Fibroblast of mammary gland (primary cell): ENCODE measurements around the gene STXBP4.
A peak's percentile ranks its signal among the peaks of the same experiment; 100 is the strongest.

Experiments
- DNase-seq: peaks from one replicate; pipeline ENCODE4 v3.0.0-alpha.2; 2010; ENCODE audit warnings: low read depth
- H3K4me3 ChIP-seq: 2 replicates; pipeline ENCODE4 v1.5.1; 2011; ENCODE audit warnings: low read depth, mild to moderate bottlenecking, low read length, moderate library complexity; ENCODE audit not compliant: control insufficient read depth
- CTCF ChIP-seq: conservative IDR thresholded peaks from 2 replicates; pipeline ENCODE4 v1.5.1; 2011; ENCODE audit warnings: low read depth, low read length, inconsistent platforms; ENCODE audit not compliant: control insufficient read depth, insufficient read depth

The STXBP4 gene, protein sequence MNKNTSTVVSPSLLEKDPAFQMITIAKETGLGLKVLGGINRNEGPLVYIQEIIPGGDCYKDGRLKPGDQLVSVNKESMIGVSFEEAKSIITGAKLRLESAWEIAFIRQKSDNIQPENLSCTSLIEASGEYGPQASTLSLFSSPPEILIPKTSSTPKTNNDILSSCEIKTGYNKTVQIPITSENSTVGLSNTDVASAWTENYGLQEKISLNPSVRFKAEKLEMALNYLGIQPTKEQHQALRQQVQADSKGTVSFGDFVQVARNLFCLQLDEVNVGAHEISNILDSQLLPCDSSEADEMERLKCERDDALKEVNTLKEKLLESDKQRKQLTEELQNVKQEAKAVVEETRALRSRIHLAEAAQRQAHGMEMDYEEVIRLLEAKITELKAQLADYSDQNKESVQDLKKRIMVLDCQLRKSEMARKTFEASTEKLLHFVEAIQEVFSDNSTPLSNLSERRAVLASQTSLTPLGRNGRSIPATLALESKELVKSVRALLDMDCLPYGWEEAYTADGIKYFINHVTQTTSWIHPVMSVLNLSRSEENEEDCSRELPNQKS

GRCh38 chr17:54968262-54968987, at the start of gene STXBP4, which contains the start of gene COX11:
Gene STXBP4 (plus strand): TSS chr17:54968765. CDS start chr17:54986220, 17,455 bp downstream.
Gene COX11 (minus strand): TSS chr17:54968654. CDS start chr17:54968646, 8 bp downstream.
- TF ChIP-seq CTCF: no peak
- DNase-seq: peak; percentile 97
- peak within 1 kb of the TSS; percentile 85 for H3K4me3 ChIP-seq

DNA sequence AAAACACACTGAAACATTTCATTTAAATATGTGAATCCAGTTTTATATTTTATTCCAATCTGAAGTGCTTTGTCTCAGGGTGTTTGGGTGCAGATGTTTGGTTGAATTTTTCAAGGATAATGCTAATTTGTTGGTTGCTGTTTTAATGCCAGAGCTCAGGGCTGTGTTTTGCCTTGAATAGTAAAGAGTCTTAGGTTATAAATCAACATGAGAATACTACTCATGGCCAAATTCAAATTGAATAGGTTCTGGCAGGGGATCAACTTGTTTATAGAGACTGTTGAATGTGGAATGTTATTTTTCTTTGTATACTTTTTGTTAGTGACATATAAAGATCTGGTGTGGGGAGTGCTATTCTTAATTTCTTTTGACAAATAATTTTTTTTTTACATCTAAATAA, 49.1 kb upstream of the STXBP4 start:
- no peak overlapping the region for H3K4me3 ChIP-seq
- no peak for DNase-seq
- TF ChIP-seq CTCF: no peak

- H3K4me3 ChIP-seq: no peak overlapping the region
- TF ChIP-seq CTCF: no peak
- no peak for DNase-seq
Observed at GRCh38 chr17:54920819-54921218, 47.7 kb upstream of the STXBP4 start.

- TF ChIP-seq CTCF: no peak
- no peak overlapping the region for H3K4me3 ChIP-seq
- DNase-seq: no peak
Observed at GRCh38 chr17:54924405-54924804, 44.2 kb upstream of the STXBP4 start.

DNA sequence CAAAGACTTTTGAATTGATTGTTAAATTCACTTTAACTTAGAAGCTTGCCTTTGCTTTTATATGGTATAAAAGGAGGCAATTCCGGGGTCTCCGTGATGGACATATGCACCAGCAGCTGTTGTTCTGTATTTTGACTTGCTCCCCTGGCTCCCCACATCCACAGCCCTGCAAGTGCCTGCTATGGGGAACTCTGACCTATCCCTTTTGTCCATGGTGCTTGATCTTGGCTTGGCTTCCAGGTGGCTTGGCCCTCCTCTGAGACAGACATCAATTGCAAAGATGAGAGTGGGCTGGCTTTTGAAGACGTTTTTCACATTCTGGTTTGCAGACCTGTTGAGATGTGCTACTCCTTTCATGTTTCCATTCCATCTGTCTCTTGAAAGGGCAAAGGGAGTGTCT, 41.0 kb upstream of the STXBP4 start:
- no peak for TF ChIP-seq CTCF
- DNase-seq: no peak
- H3K4me3 ChIP-seq: no peak overlapping the region

DNA sequence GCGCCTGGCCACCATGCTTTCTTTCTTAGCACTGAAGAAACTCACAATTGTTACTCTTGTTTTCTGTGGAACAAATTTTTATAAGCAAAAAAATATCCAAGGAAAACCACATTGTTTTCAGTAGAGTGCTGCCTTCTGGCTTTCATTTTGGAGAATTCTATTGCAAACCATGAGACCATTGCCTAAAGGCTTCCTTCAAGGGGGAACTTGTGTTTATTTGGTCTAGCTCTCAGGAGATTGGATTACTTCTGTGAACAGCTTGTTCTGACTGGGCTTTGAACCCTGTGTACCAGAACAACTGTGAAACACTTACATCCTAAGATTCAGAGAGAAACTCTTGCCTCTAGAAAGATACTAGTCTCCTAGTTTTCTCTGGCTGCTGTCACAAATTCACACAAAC, 35.9 kb upstream of the STXBP4 start:
- no peak overlapping the region for H3K4me3 ChIP-seq
- DNase-seq: no peak
- no peak for TF ChIP-seq CTCF
